HG02870 (cell line): ENCODE results near the gene CDC42BPB.
A peak's percentile ranks its signal among the peaks of the same experiment; 100 is the strongest.

Experiments
- ATAC-seq: cut with Tn5 transposase; IDR thresholded peaks from one replicate; pipeline ENCODE4 v1.9.1; 2021; ENCODE audit warnings: mild to moderate bottlenecking, moderate library complexity; ENCODE audit not compliant: unreplicated experiment

CDC42BPB gene

GRCh38 chr14:103020271-103021170, 36.8 kb downstream of the CDC42BPB start:
- ATAC-seq = no peak

- ATAC-seq = no peak
Observed at GRCh38 chr14:103019826-103020225, 37.5 kb downstream of the CDC42BPB start.

GRCh38 chr14:103019236-103019635, 38.1 kb downstream of the CDC42BPB start:
- no peak for ATAC-seq

- no peak for ATAC-seq
Observed at GRCh38 chr14:103016594-103016993, 40.8 kb downstream of the CDC42BPB start.

- ATAC-seq = no peak
Observed at GRCh38 chr14:103016071-103016470, 41.3 kb downstream of the CDC42BPB start.

GRCh38 chr14:103015426-103015825, 41.9 kb downstream of the CDC42BPB start:
- ATAC-seq = no peak

GRCh38 chr14:103014466-103015228, 42.7 kb downstream of the CDC42BPB start:
- no peak for ATAC-seq

GRCh38 chr14:103013028-103013427, 44.3 kb downstream of the CDC42BPB start:
- ATAC-seq = no peak

- no peak for ATAC-seq
Observed at GRCh38 chr14:103009559-103009958, 47.8 kb downstream of the CDC42BPB start.

- no peak for ATAC-seq
Observed at GRCh38 chr14:103008768-103009357, 48.5 kb downstream of the CDC42BPB start.

- no peak for ATAC-seq
Observed at GRCh38 chr14:103008126-103008525, 49.2 kb downstream of the CDC42BPB start.

- no peak for ATAC-seq
Observed at GRCh38 chr14:103007555-103007954, 49.8 kb downstream of the CDC42BPB start.

- ATAC-seq = no peak
Observed at GRCh38 chr14:103006991-103007520, 50.3 kb downstream of the CDC42BPB start.

- no peak for ATAC-seq
Observed at GRCh38 chr14:103006106-103006505, 51.2 kb downstream of the CDC42BPB start.

- ATAC-seq = no peak
Observed at GRCh38 chr14:103003850-103004249, 53.5 kb downstream of the CDC42BPB start.

- ATAC-seq = no peak
Observed at GRCh38 chr14:103003351-103003615, 54.1 kb downstream of the CDC42BPB start.

- ATAC-seq = peak; percentile 7
Observed at GRCh38 chr14:103002578-103003350, 54.6 kb downstream of the CDC42BPB start.

- peak; percentile 88 for ATAC-seq
Observed at GRCh38 chr14:103001651-103002396, 55.5 kb downstream of the CDC42BPB start.

GRCh38 chr14:103001226-103001625, 56.1 kb downstream of the CDC42BPB start:
- no peak for ATAC-seq

GRCh38 chr14:103000291-103000921, 56.9 kb downstream of the CDC42BPB start:
- no peak for ATAC-seq
